Chondrocyte (in vitro differentiated cells): ENCODE results near the gene SH3TC2. TPM values are rescaled to one million over a fixed set of nuclear protein-coding genes. Genes with fewer than 3 reads are reported as not detected.

Experiments used
- DNase-seq: peaks from one replicate; pipeline ENCODE4 v3.0.0; 2021; ENCODE audit warnings: mixed read lengths, low spot score
- H3K27ac Mint-ChIP-seq: one replicate; pipeline ENCODE4 v1.8.0; 2021; ENCODE audit warnings: mild to moderate bottlenecking, moderate library complexity, mixed read lengths; ENCODE audit not compliant: unreplicated experiment
- H3K27me3 Mint-ChIP-seq: 2 replicates; pipeline ENCODE4 v1.8.0; 2021; ENCODE audit warnings: low read depth, mixed read lengths
- H3K36me3 Mint-ChIP-seq: 2 replicates; pipeline ENCODE4 v1.8.0; 2021; ENCODE audit warnings: low read depth, mixed read lengths
- H3K4me1 Mint-ChIP-seq: 2 replicates; pipeline ENCODE4 v1.8.0; 2021; ENCODE audit warnings: low read depth, mild to moderate bottlenecking, mixed read lengths
- H3K4me3 Mint-ChIP-seq: one replicate; pipeline ENCODE4 v1.8.0; 2021; ENCODE audit warnings: mild to moderate bottlenecking, moderate library complexity, mixed read lengths; ENCODE audit not compliant: unreplicated experiment
- H3K9me3 Mint-ChIP-seq: 2 replicates; pipeline ENCODE4 v1.8.0; 2021; ENCODE audit warnings: low read depth, mixed read lengths
- CTCF ChIP-seq: fragments of 200-600 bp; sonication (generic); IDR thresholded peaks from 2 replicates; pipeline ENCODE4 v1.5.0; 2021; ENCODE audit warnings: antibody characterized with exemption, mild to moderate bottlenecking, moderate library complexity
- total RNA-seq: library from RNA; stranded (reverse); gene quantifications from 3 replicates; pipeline ENCODE4 v1.2.1, GENCODE V29; 2021

SH3TC2 gene
- total RNA-seq, 1 donor from 2014 or later: 0.80 TPM

- Mint-ChIP-seq H3K27me3 (no peaks in the 10 kb centered on the region), H3K4me1 (peaks cover 37% of the 10 kb centered on the region), H3K9me3 (no peaks in the 10 kb centered on the region), H3K4me3 (no peak overlapping the region), H3K36me3 (no peaks in the 10 kb centered on the region), H3K27ac (no peak overlapping the region)
- TF ChIP-seq CTCF: no peak
- no peak for DNase-seq
Measured at GRCh38 chr5:149007174-149007573, 55.7 kb downstream of the SH3TC2 start.

GRCh38 chr5:149006426-149006825 lies 56.4 kb downstream of the SH3TC2 start:
- DNase-seq: no peak
- peaks cover 45% of the 10 kb centered on the region for H3K4me1 Mint-ChIP-seq
- H3K27me3 Mint-ChIP-seq: no peaks in the 10 kb centered on the region
- no peak for TF ChIP-seq CTCF
- no peaks in the 10 kb centered on the region for H3K36me3 Mint-ChIP-seq
- H3K9me3 Mint-ChIP-seq: no peaks in the 10 kb centered on the region
- H3K4me3 Mint-ChIP-seq: no peak overlapping the region
- no peak overlapping the region for H3K27ac Mint-ChIP-seq

GRCh38 chr5:149005077-149005892 lies 57.6 kb downstream of the SH3TC2 start:
- no peaks in the 10 kb centered on the region for H3K27me3 Mint-ChIP-seq
- no peak for TF ChIP-seq CTCF
- peaks cover 51% of the 10 kb centered on the region for H3K4me1 Mint-ChIP-seq
- H3K9me3 Mint-ChIP-seq: no peaks in the 10 kb centered on the region
- H3K36me3 Mint-ChIP-seq: no peaks in the 10 kb centered on the region
- H3K27ac Mint-ChIP-seq: peak overlapping the region; percentile 69
- H3K4me3 Mint-ChIP-seq: no peak overlapping the region
- DNase-seq: no peak

- no peak overlapping the region for H3K27ac Mint-ChIP-seq
- H3K4me1 Mint-ChIP-seq: peaks cover 51% of the 10 kb centered on the region
- DNase-seq: no peak
- H3K4me3 Mint-ChIP-seq: no peak overlapping the region
- H3K9me3 Mint-ChIP-seq: no peaks in the 10 kb centered on the region
- peaks cover 5% of the 10 kb centered on the region for H3K27me3 Mint-ChIP-seq
- H3K36me3 Mint-ChIP-seq: no peaks in the 10 kb centered on the region
- no peak for TF ChIP-seq CTCF
Measured at GRCh38 chr5:149004559-149004958, 58.3 kb downstream of the SH3TC2 start.

GRCh38 chr5:149002761-149003689 lies 59.8 kb downstream of the SH3TC2 start:
- H3K9me3 Mint-ChIP-seq: no peaks in the 10 kb centered on the region

More at GRCh38 chr5:149002761-149003689, 59.8 kb downstream of the SH3TC2 start:
- H3K4me3 Mint-ChIP-seq: no peak overlapping the region
- peaks cover 51% of the 10 kb centered on the region for H3K4me1 Mint-ChIP-seq
- peak; percentile 67 for TF ChIP-seq CTCF
- no peak overlapping the region for H3K27ac Mint-ChIP-seq
- no peaks in the 10 kb centered on the region for H3K36me3 Mint-ChIP-seq
- DNase-seq: no peak
- H3K27me3 Mint-ChIP-seq: peaks cover 7% of the 10 kb centered on the region
